GM19395 (cell line): Measurements from ENCODE around the gene KEAP1.

Experiments
- ATAC-seq: cut with Tn5 transposase; IDR thresholded peaks from one replicate; pipeline ENCODE4 v1.9.1; 2021; ENCODE audit warnings: mild to moderate bottlenecking, moderate library complexity; ENCODE audit not compliant: unreplicated experiment

Gene KEAP1

DNA sequence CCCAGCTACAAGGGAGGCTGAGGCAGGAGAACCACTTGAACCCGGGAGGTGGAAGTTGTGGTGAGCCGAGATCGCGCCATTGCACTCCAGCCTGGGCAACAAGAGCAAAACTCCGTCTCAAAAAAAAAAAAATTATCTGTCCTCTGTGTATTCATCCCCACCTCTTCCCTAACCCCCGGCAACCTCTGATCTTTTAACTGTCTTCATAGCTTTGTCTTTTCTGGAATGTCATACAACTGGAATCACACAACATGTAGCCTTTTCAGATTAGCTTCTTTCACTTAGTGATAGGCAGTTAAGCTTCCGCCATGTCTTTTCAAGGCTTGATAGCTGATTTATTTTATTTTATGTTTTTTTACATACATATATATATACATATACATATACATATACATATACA is 22.5 kb upstream of the KEAP1 start:
- no peak for ATAC-seq

DNA sequence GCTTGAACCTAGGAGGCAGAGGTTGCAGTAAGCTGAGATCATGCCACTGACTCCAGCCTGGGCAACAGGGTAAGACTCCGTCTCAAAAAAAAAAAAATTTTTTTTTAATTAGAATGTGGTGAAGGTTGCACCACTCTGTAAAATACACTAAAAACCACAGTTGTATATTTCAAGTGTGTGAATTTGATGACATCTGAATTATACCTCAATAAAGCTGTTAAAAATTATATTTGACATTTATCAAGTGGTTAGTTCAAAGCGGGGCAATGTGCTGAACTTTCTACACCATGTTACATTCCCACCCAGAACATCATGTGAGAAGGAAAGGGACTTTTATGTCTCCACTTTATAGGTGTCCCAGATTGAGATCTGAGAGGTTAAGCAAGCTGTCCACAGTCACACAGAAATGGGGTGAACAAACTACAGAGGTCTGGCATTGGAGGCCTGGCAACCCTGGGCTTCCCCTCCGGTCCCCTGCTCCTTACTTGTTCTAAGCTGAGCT is 20.0 kb upstream of the KEAP1 start:
- ATAC-seq: no peak

DNA sequence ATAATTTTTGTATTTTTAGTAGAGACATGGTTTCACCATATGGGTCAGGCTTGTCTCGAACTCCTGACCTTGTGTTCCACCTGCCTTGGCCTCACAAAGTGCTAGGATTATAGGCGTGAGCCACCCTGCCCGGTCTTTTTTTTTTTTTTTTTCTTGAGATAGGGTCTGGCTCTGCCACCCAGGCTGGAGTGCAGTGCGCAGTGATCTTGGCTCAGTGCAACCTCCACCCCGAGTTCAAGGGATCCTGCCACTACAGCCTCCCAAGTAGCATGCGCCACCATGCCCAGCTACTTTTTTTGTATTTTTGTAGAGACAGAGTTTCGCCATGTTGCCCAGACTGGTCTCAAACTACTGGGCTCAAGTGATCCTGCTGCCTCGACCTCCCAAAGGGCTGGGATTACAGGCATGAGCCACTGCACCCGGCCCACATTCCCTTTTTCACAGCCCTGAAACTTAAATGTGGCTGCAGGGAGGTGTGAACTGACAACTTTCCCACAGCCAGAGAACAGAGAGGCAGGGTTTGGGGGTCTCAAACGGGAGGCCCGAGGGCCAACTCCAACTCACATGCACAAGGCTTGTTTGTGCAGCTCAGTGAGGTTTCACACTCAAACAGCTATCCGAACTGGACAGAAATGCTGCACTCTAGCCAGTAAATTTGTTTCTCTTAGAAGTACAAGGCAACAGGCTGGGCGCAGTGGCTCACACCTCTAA is 18.5 kb upstream of the KEAP1 start:
- ATAC-seq: no peak

DNA sequence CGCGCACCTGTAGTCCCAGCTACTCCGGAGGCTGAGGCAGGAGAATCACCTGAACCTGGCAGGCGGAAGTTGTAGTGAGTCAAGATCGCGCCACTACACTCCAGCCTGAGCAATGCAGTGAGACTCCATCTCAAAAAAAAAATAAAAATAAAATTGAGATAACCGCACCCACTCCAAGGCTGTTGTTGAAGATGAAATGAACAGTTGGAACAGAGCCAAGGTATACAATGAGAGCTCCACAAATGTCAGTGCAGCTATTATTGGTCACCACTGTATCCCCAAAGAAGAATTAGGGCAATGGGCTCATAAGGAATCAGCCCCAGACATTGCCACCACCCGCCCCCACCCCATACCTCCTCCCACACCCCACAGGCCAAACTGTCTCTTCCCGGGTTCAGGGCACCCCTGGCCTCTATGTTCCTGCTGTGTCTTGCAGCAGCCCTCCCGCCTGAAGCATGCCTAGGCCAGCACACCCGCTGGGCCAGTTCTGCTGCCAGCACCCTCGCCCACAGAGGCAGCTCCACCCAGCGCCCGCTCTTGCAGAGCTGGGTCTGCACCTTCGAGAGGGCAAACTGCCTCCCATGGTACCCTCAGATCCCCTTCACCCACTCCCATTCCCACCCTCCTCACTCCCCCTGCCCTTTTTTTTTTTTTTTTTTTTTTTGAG is 17.6 kb upstream of the KEAP1 start:
- ATAC-seq: no peak

DNA sequence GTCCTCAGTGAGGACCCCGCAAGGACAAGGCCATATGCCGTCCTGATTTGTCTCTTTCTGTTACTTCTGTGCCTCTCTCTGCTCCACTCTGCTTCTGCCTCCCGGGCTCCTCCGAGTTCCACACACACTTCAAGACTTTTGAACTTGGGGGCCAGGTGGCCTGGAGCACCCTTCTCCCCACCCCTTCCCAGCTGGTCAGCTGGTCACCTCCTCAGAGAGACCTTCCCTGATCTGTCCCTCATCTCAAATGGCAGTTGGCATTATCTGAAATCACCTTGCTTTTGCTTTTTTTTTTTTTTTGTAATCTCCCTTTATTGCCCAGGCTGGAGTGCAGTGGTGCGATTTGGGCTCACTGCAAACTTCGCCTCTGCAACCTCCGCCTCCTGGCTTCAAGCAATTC is 16.3 kb upstream of the KEAP1 start:
- no peak for ATAC-seq

DNA sequence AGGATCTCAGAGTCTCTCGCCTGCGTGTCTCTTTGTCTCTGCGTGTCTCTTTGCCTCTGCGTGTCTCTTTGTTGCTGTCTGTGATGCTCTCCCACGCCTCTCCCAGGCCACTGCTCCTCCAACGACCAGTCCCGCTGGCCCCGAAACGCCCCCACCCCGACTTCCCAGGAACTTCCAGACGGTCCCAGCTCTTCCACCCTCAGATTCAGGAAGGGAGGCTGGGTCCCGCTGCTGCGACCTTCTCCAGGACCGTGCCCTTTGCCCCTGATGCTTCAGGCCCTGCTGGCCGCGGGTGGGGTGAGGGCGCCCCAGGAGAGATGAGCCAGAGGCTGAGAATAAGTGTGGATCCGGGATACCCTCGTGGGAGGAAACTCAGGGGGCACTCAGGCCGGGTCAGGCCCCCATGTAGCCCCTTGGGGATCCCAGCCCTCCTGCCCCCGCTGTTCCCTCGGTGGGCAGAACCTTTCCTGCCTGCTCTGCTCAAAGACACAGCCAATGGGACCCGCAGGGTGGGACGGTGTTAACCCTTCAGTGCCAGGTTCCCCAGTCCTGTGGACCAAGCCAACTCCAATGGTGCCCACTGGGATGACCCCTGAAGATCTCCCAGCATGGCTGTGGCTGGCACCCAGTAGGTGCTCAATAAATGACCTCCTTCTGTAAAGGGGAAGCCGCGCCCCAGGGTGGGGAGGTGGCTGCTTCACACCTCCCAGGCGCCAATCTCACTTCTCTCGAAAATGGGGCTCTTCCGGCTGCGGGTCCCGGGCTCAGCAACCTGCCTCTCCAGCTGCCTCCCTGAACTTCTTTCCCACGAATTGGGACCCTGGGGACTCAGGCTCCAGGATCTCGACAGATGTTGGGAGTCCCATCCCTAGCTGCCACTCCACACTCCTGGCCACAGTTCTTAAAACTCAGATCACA is 15.5 kb upstream of the KEAP1 start:
- ATAC-seq: no peak

DNA sequence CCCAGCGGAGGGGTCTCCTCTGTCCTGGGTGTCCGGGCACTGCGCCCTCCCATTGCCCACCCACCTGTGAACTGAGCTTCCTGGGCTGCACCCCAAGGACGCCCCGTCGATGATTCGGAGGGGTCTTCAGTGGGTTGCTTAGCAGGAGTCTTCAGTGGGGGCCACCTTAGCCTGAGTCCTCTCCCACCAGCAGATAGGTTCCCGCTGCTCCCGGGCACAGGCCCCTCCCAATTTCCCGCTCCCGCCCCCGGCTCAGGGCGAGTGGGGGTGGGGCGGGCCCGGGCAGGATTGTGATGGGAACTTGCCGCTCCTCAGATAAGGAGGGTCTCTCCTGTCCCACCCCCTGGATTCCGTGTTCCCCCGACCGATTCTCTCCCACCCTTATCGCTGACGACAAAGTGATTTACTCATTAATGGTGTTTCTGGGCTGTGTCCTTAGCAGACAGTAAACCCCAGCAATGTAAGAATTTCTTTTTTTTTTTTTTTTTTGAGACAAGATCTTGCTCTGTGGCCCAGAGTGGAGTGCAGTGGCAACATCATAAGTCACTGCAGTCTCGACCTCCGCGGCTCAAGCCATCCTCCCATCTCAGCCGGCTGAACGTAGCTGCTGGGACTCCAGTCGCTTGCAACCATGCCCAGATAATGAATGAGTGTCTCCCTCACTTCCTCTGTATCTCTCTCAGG is 14.7 kb upstream of the KEAP1 start:
- ATAC-seq: no peak

DNA sequence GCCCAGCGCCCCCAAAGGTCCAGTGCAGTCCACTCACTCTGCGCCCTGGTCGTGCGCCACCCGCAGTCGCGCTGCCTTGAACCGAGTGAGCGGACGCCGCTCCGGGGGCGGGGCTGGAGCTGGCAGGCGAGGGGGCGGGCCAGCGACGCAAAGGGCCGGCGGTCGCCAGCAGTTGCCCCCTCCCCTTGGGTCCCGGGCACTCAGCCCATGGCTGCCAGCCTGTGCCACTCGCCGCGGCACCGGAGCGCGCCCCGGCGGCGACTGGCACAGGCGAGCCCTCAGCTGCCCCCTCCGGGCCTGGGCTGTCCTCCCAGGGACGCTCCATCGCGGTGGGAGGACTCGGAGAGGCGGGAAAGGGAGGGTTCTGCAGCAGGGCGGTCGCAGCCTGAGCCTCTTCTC is 14.2 kb upstream of the KEAP1 start, which contains the start of gene S1PR5:
TSS of gene S1PR5 (minus strand) at position 87 of the 399 bp plus-strand sequence. CDS start 2,436 bp downstream, outside the sequence.
- ATAC-seq: no peak

DNA sequence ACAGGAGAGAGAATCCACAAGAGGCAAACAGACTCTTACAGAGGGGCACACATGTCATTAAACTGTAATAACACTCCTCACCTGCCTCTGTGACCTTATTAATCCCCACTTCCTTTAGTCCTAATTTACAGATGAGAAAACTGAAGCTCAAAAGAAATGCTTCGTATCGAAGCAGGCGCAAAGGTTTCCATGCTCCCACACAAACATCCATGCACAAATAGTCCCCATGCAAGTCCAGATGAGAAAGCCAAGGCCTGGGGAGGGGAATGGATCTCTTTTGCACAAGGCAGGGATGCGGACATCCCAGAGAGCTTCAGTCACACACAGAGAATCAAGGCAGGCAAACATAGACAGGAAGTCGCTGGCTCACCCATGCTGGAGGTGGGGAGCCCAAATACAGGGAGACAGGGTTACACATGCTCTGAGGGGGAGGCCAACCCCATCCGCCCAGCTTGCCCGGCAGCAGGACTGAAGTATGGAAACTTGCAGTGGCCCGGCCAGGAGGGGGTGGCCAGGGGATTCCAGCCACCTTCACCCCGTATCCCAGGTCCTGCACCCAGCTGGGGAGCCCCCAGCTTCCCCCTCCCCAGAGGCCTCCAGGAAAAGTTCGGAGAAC is 13.6 kb upstream of the KEAP1 start:
- ATAC-seq: no peak

DNA sequence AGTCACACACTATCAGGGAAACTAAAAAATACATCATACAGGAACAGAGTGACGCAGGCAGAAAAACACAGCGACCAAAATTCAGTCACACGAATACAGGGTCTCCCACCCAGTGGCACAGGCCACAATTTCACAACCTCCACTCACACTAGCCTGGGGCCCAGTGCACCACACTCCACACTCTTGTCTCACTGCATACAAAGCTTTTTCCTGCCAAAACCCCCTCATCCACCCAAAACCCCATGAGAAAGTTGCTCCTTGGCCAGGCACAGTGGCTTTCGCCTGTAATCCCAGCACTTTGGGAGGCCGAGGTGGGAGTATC is 12.9 kb upstream of the KEAP1 start:
- ATAC-seq: no peak

DNA sequence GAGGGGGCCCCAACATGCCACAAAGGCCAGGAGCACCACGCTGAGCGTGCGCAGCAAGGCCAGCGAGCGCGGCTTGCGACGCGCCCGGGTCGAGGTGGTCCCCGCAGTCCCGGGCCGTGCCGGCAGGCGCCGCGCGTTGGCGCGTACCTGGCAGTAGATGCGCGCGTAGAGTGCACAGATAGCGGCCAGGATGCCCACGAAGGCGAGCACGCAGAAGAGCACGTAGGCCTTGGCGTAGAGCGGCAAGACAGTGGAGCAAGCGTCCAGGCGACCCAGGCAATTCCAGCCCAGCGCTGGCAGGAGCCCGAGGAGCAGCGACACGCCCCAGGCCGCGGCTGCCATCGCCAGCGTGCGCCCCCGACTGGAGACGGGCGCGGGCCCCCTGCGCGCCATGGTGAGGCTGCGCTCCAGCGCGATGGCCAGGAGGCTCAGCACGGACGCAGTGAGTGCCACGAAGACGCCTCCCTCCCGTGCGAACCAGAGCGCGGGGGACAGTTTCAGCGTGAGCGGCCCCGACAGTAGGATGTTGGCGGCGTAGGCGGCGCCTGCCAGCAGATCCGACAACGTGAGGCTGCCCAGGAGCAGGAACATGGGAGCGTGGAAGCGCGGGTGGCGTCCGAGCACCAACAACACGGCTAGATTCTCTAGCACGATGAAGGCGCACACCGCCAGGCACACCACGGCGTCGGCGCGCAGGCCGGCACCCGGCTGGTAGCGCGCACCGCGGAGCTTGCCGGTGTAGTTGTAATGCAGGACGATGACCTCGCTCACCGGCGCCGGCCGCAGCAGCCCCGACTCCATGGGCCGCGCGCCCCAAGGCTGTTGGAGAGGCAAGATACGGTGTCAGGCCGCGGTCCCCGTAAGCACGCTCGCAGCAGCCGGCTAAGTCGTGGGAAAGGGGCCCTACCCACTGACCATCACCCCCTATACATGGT is 11.3 kb upstream of the KEAP1 start:
- ATAC-seq: no peak

DNA sequence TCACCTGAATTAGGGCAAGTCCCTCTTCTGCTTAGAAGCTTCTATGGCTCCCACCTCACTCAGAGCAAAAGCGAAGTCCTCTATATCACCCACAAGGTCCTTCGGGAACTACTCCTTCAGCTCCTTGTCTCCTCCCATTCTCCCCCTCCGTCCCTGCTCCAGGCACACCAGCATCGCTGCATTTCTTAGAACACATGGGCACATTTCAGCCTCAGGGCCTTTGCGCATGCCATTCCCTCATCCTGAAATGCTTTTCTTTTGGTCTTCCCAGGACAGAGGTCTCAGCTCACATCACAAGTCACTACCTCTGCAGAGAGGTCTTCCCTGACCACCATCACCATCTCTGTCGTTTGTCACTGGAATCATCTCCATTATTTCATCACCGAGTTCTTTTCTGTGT is 10.1 kb upstream of the KEAP1 start:
- ATAC-seq: no peak

DNA sequence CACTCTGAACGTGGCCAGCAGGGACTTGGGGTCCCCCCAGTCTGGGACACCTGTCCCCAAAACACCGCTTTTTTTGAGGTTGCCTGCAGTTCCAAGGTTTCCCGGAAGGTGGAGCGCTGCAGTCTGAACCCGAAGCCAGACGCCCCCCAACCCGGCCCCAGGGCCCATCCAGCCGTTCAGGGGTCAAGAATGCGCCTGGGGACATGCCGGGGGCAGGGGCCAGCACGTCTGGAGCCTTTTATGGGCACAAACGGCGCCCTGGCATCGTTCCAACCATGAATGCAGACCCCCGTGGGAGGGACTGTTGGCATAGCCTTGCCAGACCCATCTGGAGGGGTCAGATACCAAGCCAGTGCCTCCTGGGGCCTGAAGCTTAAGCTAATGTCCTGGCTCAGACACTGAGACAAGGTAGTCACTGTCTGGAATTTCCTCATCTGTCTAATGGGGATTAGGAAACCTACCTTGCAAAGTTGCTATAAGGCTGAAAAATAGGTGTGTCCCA is 7.2 kb upstream of the KEAP1 start:
- ATAC-seq: no peak

DNA sequence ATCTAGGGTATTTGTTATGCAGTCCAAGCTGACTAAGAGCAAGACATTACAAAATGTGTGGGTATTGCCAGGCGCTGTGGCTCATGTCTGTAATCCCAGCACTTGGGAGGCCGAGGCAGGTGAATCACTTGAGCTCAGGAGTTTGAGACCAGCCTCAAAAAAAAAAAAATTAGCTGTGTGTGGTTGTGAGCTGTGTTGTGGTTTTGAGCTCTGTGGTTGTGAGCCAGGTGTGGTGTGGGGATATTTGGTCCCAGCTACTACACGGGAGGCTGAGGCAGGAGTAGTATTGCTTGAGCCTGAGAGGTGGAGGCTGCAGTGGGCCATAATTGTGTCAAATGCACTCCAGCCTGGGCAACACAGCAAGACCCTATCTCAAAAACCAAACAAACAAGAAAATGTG is 5.6 kb upstream of the KEAP1 start:
- no peak for ATAC-seq

DNA sequence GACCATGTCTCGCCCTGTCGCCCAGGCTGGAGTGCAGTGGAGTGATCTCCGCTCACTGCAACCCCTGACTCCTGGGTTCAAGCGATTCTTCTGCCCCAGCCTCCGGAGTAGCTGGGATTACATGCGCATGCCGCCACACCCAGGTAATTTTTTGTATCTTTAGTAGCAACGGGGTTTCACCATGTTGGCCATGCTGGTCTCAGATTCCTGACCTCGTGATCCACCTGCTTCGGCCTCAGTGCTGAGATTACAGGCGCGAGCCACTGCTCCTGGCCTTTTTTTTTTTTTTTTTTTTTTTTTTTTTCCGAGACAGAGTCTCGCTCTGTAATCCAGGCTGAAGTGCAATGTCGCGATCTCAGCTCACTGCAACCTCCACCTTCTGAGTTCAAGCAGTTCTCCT is 4.9 kb upstream of the KEAP1 start:
- ATAC-seq: no peak

DNA sequence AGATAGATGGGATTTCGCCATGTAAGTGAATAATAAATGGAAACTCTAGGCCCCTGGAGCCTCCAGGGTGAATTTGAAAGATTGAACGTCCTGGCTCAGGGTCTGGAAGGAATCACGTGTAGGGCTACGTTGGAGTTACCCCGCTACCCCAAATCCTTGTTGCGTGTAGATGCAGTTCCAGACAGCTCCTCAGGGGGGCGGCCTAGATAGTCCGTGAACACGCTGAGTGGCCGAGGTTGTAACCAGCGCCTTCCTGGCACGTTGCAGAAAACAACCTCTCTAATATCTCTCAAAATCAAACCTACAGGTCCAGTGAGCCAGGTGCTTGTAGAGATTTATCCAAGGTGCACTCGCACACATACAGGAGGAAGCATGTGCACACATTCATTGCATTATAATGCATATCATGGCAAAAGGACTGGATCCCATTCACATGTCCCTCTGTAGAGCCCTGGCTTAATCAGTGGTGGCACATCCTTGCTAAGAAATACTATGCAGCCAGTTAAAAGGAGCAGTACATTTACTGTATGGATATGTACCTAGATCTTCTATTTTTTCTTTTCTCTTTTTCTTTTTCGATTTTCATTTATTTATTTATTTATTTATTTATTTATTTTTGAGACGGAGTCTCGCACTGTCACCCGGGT is 2.5 kb upstream of the KEAP1 start:
- ATAC-seq: no peak

DNA sequence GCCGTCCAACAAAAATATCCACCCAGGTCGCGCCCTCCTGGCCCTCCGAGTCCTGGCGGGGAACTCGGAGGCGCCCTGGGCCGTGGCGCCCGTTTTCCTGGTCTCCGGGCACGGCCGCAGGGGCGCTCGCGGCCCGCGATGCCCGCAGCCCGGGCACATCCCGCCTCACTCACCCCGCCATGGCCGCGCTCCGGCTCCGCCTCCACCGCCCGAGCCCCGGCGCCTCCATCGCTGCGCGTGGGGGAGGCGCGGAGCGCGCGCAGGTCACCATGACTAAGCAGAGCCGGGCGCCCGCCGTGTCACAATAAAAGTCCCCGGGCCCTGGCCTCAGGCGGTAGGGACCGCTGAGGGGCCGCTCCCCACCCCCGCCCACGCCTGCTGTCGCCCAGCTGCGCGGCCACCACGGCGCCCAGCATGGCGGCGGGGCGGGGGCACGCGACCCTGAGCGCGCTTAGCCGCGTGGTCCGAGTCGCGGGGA is 593 bp downstream of the KEAP1 start:
- ATAC-seq: peak; percentile 74

DNA sequence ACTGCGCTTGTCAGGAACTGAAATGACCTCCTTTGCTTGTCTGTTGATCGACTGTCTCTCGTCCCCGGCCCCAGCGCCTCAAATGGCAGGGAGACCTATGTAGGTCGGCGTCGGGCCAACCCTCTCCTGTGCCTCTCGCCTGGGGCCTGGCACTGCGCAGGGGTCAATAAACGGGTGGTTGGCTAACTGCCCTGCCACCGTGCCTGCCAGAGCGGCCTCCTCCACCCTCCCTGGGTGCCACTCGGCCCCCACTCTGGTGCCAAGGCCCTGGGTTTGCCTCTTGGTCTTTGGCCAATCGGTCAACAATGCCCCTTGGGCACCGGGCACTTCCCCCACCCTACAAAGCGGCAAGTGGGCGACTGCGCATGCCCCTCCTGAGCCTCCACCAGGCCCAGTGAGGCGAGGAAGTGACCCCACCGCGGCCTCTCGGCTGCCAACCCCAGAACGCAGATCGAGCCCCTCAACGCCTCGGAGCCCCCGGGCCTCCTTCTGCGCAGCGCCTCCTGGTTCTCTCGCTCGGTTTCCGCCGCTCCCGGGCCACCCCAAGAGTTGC is 1.1 kb downstream of the KEAP1 start:
- peak; percentile 35 for ATAC-seq
